Activated gamma-delta T cell (primary cell): ENCODE measurements around the gene NRP1.
"Not testable (repeated sequence)": the region's sequence is repeated elsewhere in the genome, so short reads cannot be mapped to it uniquely, and the experiment has no call there.

Source experiments
- DNase-seq: peaks from one replicate; lab custom pipeline; 2025; lab: John Stamatoyannopoulos, UW

NRP1 gene

GRCh38 chr10:33150146-33150545, 184.3 kb downstream of the NRP1 start:
- DNase-seq, result no peak

DNA sequence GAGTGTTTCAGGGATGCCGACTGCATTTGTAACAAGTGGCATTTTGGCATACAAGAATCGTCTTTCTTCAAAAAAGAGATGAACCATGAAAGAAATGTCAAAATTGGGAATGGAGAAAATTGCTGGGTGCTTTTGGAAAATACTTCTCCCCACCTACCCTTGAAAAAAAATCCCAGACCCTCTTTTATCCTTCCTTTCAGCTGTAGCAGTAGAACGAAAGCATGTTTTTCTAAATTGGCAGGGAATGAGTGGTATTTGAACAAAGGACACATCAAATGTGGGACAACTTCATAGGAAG, 187.5 kb downstream of the NRP1 start:
- DNase-seq, result no peak

DNA sequence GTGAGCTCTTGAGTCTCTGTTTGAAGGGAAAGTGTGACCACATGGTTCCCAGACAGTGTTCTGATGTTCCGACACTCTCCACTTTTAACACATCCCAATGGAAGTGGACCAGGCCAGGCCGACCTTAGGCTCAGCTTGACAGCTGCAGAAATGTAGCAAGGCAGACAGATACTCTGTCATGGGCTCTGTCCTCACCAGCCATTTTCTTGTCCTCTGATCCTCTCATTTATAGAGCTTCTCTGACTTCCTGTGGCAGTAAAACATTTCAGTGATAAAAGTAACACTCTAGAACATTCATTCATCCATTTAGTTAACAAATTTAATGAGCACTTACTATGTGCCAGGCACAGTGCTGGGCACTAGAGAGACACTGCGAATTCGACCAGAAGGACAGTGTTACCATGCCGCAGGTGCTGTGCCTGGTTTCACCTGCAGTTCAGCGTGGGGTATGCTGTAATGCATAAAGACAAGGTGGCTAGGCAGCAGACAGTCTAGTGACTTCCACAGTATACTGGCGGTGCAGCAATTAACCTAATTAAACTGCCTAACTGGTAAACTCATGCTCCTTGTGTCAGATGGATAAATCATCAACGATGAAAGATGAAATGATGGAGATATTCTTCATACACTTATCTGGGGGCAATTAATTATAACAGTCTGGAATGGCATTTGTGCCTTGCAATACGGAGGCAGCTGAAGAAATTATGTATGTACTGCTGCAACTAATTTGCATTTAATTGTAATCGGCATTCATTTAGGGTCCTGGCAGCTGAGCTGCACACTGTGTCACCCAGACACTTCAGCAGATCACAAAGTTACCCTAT, 188.1 kb downstream of the NRP1 start:
- no peak for DNase-seq

DNA sequence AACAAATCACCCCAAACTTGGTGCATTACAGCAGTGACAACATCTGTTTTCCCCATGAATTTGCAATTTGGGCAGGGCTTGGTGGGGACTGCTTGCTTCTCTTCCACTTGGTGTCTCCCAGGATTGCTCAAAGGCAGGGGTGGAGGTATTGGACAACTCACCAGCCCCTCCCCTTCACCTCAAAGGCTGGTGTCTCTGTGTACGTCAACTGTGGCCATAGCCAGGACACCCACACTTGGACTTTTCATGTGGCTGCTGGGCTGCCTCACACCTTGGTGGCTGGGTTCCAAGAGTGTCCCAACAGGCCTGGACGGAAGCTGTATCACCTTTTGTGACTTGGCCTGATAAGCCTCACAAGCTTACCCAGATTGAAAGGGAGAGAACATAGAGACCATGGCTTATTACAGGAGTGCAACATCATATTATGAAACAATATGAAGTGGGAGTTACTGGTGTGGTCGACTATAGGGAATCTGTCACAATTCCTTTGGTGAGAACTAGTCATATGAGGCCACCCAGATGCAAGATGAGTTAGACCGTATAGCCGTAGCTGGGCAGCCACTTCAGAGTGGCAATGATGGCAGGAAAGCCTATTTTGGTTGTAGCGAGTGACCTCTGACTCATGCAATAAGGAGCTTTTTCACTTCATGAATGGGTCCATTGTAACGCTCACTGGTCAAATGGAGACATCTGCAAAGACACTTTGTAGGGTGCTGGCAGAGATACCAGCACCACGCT, 188.8 kb downstream of the NRP1 start:
- no peak for DNase-seq

GRCh38 chr10:33143160-33143728, 191.2 kb downstream of the NRP1 start:
- no peak for DNase-seq

DNA sequence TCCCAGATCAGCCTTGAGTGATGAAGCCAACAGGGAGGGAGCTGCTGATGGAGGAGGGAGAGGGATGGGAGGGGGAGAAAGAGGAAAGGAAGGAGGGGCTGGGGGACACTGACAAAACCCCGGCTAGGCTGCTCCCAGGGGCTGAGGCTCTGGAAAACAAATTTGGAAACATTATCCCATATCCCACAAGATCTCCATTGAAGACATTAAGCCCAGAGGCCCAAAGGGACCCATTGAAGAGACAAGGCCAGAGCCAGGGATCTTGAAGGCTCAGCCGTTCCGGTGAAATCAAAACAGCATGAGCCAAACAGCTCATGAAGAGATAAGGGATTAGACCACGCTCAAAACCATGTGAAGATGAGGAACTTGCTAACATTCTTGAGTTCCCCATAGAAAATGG, 192.2 kb downstream of the NRP1 start:
- no peak for DNase-seq

DNA sequence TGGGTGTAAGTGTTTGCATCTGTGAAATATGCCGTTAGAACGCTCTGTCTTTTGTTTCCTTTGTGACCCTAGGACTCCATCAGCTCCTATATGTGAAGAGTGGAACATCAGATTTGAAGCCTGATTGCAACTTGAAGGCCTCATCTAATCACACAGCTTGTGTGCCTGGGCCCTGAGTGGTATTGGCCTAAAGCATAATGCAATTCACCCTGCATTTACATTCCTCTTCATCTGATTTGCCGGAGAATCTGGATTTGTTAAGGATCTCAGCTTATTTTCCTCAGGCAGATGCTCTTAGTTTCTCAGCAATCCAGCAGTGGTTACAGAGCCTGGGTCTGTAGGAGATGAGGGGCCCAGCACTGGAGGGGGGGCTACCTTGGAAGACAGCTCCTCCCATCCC, 193.2 kb downstream of the NRP1 start:
- DNase-seq, result no peak

DNA sequence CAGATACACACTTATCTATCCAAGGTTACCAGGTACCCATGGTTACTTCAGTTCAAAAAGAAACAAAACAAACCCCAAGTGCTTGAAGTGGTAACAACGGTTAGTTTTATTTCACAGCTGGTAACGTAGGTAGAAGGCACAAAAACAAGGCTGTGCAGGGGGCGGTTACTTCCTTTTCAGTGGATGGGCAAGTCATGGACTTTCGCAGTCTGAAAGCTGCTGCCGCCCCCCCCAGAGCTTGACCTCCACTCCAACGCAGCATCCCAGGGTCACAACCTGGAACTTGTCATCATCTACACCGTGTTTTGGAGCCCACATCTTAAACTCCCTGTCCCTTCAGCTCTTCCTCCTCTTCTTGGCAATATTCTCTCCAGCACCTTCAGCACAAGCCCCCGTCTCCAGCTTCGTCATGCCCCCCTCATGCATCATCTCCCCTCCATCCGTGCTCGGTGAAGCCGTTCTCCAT, 195.3 kb downstream of the NRP1 start:
- DNase-seq, result peak; percentile 7

GRCh38 chr10:33138686-33139085, 195.8 kb downstream of the NRP1 start:
- DNase-seq, result not testable (repeated sequence)

GRCh38 chr10:33137356-33138005, 197.0 kb downstream of the NRP1 start:
- no peak for DNase-seq

- no peak for DNase-seq
Measured at GRCh38 chr10:33136781-33137180, 197.7 kb downstream of the NRP1 start.

DNA sequence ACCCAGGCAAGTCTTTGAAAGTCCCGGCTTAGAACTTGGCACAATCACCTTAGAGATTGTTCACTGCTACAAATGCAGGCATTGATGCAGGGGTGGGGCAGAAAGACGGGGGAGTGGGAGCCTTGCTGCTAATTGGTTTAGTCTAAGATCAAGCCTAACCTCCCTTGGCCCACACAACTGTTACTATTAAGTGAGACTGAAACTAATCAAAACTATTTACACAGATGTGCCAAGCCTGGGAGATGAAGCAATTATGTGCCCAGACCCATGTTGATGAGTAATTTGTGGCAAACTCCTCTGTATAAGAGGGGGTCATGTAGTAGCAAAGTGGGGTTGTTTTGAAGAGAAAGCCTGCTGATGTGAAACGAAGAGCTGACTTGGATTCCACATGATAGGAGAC, 198.2 kb downstream of the NRP1 start:
- no peak for DNase-seq

- DNase-seq, result no peak
Measured at GRCh38 chr10:33134011-33134751, 200.3 kb downstream of the NRP1 start.

DNA sequence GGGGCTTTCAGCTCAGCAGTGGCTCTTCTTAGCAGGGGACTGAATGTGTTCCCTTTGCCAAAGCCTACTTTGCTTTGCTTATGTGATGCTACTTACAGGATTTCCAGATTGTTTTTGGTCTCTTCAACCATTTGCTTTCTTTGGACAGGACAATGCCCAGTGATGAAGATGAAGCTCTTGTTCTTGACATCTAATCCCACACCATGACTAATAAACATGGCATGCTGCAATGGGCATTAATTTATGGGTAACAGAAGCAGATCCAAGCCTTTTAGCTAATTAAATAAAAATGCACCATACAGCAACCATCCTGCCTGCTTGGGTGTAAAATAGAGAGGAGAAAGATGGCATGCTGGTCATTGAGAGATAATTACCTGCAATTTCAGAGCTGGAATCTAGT, 200.9 kb downstream of the NRP1 start:
- DNase-seq, result no peak

GRCh38 chr10:33132626-33133025, 201.8 kb downstream of the NRP1 start:
- no peak for DNase-seq

DNA sequence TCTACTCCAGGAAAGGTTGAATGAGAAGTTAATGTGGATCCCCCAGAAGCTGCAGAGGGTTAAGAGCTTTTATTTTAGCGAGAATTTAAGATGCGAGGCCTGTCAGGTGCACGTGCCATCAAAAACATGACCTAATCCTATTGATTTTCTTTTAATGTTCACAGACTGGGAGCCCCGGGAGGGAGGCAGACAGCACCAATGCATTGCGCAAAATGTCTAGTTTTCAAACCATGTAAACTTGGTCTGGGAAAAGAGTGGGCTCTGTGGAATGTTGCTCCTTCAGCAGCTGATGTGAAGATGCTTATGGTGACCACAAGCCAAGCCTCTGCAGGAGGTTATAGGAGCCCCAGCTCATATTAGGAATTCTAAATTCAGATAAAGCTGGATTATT, 204.5 kb downstream of the NRP1 start:
- DNase-seq, result no peak

- DNase-seq, result no peak
Measured at GRCh38 chr10:33129141-33129995, 205.1 kb downstream of the NRP1 start.

DNA sequence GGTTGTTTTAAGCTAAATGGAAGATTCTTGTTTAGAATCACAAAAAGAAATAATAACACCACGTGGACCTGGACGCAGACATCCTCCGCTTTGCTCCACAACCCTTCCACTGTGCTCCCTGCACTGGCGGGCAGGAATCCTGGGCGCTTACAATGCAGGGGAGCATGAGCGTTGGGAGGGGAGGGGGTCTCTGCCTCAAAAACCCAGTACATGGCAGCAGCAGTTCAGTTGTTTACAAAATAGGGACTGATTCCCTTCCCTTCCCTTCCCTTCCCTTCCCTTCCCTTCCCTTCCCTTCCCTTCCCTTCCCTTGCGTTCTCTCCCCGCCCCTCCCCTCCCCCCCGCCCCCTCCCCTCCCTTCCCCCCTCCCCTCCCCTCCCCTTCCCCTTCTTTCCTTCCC, 206.8 kb downstream of the NRP1 start:
- no peak for DNase-seq
